CD4-positive, alpha-beta T cell (primary cell): Measurements from ENCODE around the gene ALDH1A1. TPM values are rescaled to one million over a fixed set of nuclear protein-coding genes. Genes with fewer than 3 reads are reported as not detected.

Experiments
- ATAC-seq: fragments of 200-7000 bp; cut with Tn5 transposase; one replicate; pipeline ENCODE4 v1.10.0; 2022; ENCODE audit warnings: mild to moderate bottlenecking; ENCODE audit not compliant: poor library complexity
- CTCF ChIA-PET: fragments of 350-600 bp; sonication (Branson Sonifier 250); formaldehyde crosslinking; loops from one replicate; lab custom pipeline; 2021; ENCODE audit warnings: antibody characterized with exemption, inconsistent platforms; lab: Charles Lee
- POLR2A ChIA-PET: fragments of 350-600 bp; sonication (Branson Sonifier 250); formaldehyde crosslinking; loops from one replicate; lab custom pipeline; 2021; ENCODE audit warnings: antibody characterized with exemption, inconsistent platforms; lab: Charles Lee
- DNase-seq, 14 experiments: peaks; one replicate each; pipeline ENCODE4 v3.0.0-alpha.2; 2013 to 2020; ENCODE audit warnings: mixed read lengths in 2 of 14
- H3K27ac ChIP-seq, 2 donors: one replicate each; pipeline versions ENCODE4 v1.5.1 to v1.7.0; 2013; ENCODE audit warnings: low read length in 2 of 2, low read depth in 1 of 2, mild to moderate bottlenecking in 1 of 2
- H3K27me3 ChIP-seq, 2 experiments: 1 replicate in 1 of 2; 2 replicates in 1 of 2; pipeline versions ENCODE4 v1.6.1 to v1.7.0; 2013; ENCODE audit warnings: low read length in 2 of 2, control low read depth in 1 of 2, mild to moderate bottlenecking in 1 of 2, moderate library complexity in 1 of 2; ENCODE audit not compliant: insufficient read depth in 2 of 2, control insufficient read depth in 1 of 2
- H3K36me3 ChIP-seq: one replicate; pipeline ENCODE4 v1.6.1; 2013; ENCODE audit warnings: low read length, control low read depth; ENCODE audit not compliant: insufficient read depth
- H3K4me1 ChIP-seq: one replicate; pipeline ENCODE4 v1.6.1; 2013; ENCODE audit warnings: low read length, control low read depth; ENCODE audit not compliant: insufficient read depth
- H3K4me3 ChIP-seq: one replicate; pipeline ENCODE4 v1.5.1; 2013; ENCODE audit warnings: mild to moderate bottlenecking, low read length, moderate library complexity
- H3K9me3 ChIP-seq, 2 experiments: 1 replicate in 1 of 2; 2 replicates in 1 of 2; pipeline versions ENCODE4 v1.6.1 to v1.7.0; 2013; ENCODE audit warnings: low read length in 2 of 2, mild to moderate bottlenecking in 2 of 2, control low read depth in 1 of 2, moderate library complexity in 1 of 2; ENCODE audit not compliant: control insufficient read depth in 1 of 2, insufficient read depth in 1 of 2
- H3K27ac Mint-ChIP-seq: one replicate; pipeline ENCODE4 v1.8.0; 2020; ENCODE audit warnings: mixed read lengths
- H3K27me3 Mint-ChIP-seq: one replicate; pipeline ENCODE4 v1.8.0; 2021; ENCODE audit warnings: mixed read lengths
- H3K36me3 Mint-ChIP-seq: one replicate; pipeline ENCODE4 v1.8.0; 2021; ENCODE audit warnings: low read depth, mixed read lengths
- H3K4me1 Mint-ChIP-seq: one replicate; pipeline ENCODE4 v1.8.0; 2021; ENCODE audit warnings: low read depth, mixed read lengths
- H3K4me3 Mint-ChIP-seq: one replicate; pipeline ENCODE4 v1.8.0; 2020; ENCODE audit warnings: mild to moderate bottlenecking, mixed read lengths
- H3K9me3 Mint-ChIP-seq: one replicate; pipeline ENCODE4 v1.8.0; 2020; ENCODE audit warnings: mixed read lengths
- CTCF ChIP-seq: fragments of 200-600 bp; IDR thresholded peaks from one replicate; pipeline ENCODE4 v1.8.0; 2022; ENCODE audit warnings: antibody characterized with exemption, mild to moderate bottlenecking
- intact Hi-C, 2 experiments: fragments of 100-400 bp; cut with DNase I in 1 of 2; cut with micrococcal nuclease in 1 of 2; formaldehyde crosslinking; loops; one replicate each; pipeline versions ENCODE4 v1.15.1 to v1.9.0; 2023 to 2025; cut with DNase I, micrococcal nuclease
- total RNA-seq, 174 experiments: library from RNA in 2 of 174; stranded (reverse) in 2 of 174; gene quantifications; one replicate each; pipeline ENCODE4 v1.2.3 and lab custom pipeline; 2021 to 2026

The ALDH1A1 gene
- total RNA-seq, 2 experiments from 2014 or later, result 0.39 TPM; not detected in 1

GRCh38 chr9:72935595-72935994 lies 17.3 kb downstream of the ALDH1A1 start:
- intact Hi-C loops, result no loop called here
- Mint-ChIP-seq H3K4me1 (no peaks in the 10 kb centered on the region), H3K36me3 (no peaks in the 10 kb centered on the region), H3K4me3 (no peak overlapping the region), H3K27me3 (no peaks in the 10 kb centered on the region), H3K9me3 (no peaks in the 10 kb centered on the region), H3K27ac (no peak overlapping the region)
- ChIA-PET CTCF (no interaction called here), POLR2A (no interaction called here)
- no peak for DNase-seq
- Histone ChIP-seq H3K27ac (no peak overlapping the region), H3K4me3 (no peak overlapping the region), H3K27me3 (peaks cover 0 to 5% of the 10 kb centered on the region in 2 experiments), H3K4me1 (no peaks in the 10 kb centered on the region), H3K36me3 (no peaks in the 10 kb centered on the region), H3K9me3 (no peaks in the 10 kb centered on the region)
- no peak for TF ChIP-seq CTCF
- no peak for ATAC-seq

DNA sequence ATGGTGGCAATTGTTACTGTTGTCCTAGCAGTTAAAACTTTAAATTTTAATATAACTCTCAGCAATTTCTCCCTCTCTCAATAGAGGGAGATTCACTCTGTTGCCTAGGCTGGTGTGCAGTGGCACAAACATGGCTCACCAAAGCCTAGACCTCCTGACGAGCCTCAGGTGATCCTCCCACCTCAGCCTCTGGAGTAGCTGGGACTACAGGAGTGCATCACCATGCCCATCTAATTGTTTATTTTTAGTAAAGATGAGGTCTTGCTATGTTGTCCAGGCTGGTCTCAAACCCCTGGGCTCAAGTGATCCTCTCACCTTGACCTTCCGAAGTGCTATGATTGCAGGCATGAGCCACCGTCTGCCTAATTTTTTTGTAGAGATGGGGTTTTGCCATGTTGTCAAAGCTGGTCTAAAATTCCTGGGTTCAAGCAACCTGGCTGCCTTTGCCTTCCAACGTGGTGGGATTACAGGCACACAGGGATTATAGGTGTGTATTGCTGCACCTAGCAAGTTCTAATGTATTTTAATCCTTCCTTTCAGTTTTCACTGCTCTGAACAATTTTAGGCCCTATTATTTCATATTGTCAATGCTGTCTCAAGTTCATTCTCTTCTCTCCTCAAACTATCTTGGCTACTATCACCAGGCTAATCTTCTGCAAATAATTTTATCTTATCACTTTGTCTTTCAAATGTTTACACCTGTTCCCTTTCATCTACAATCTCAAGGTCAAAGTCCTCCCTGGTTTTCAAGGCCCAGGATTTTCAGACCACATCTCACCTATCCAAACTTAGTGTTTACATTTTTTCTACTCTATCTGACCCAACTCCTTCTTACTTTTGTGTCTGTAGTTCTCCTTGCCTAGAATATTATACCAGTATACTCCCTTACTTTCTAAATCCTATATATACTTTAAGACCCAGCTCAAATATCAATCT lies 18.9 kb downstream of the ALDH1A1 start:
- TF ChIP-seq CTCF, result no peak
- Mint-ChIP-seq H3K27me3 (no peaks in the 10 kb centered on the region), H3K4me1 (no peaks in the 10 kb centered on the region), H3K4me3 (no peak overlapping the region), H3K36me3 (no peaks in the 10 kb centered on the region), H3K27ac (no peak overlapping the region), H3K9me3 (no peaks in the 10 kb centered on the region)
- ATAC-seq, result no peak
- H3K4me1 ChIP-seq, result no peaks in the 10 kb centered on the region
- H3K4me3 ChIP-seq, result no peak overlapping the region
- H3K9me3 ChIP-seq, result no peaks in the 10 kb centered on the region
- DNase-seq, result no peak
- intact Hi-C loops, result no loop called here
- ChIA-PET POLR2A (no interaction called here), CTCF (no interaction called here)
- no peaks in the 10 kb centered on the region for H3K36me3 ChIP-seq
- no peaks in the 10 kb centered on the region for H3K27me3 ChIP-seq
- no peak overlapping the region for H3K27ac ChIP-seq

DNA sequence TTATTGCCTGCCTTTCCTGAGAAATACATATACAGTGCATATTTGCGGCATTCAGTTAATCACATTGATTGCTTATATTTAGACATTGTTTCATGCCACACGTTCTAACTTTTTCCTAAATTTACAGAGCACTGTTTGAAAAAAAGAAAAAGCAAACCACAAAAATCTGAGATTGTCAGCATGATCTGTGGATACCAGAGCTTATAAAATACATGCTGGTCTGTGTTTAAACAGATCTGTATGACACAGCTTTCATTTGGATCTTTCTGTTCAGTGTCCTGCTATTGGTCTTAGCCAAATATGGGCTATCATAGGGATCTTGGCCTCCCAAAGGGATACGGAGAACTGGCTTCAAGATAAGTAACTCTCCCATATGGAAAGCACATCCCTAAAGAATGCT lies 20.2 kb downstream of the ALDH1A1 start:
- no peak for TF ChIP-seq CTCF
- H3K36me3 Mint-ChIP-seq, result no peaks in the 10 kb centered on the region
- no peaks in the 10 kb centered on the region for H3K27me3 ChIP-seq
- H3K4me1 Mint-ChIP-seq, result no peaks in the 10 kb centered on the region
- no peak overlapping the region for H3K27ac ChIP-seq
- POLR2A ChIA-PET, result no interaction called here
- DNase-seq, result no peak
- no peaks in the 10 kb centered on the region for H3K4me1 ChIP-seq
- no peak overlapping the region for H3K27ac Mint-ChIP-seq
- no peak overlapping the region for H3K4me3 ChIP-seq
- no peak overlapping the region for H3K4me3 Mint-ChIP-seq
- CTCF ChIA-PET, result no interaction called here
- no peaks in the 10 kb centered on the region for H3K27me3 Mint-ChIP-seq
- intact Hi-C loops, result no loop called here
- H3K9me3 ChIP-seq, result no peaks in the 10 kb centered on the region
- no peaks in the 10 kb centered on the region for H3K36me3 ChIP-seq
- ATAC-seq, result no peak
- H3K9me3 Mint-ChIP-seq, result no peaks in the 10 kb centered on the region
